Heart right ventricle (tissue), 16 donors: ENCODE results near the gene ENTPD1. TPM values are rescaled to one million over a fixed set of nuclear protein-coding genes. Genes with fewer than 3 reads are reported as not detected.

Experiments
- ATAC-seq, 8 donors: fragments of 200-7000 bp; cut with Tn5 transposase; one replicate each; pipeline ENCODE4 v1.9.1; 2020; ENCODE audit warnings: mild to moderate bottlenecking in 8 of 8, moderate library complexity in 8 of 8, moderate number of reproducible peaks in 1 of 8
- DNase-seq, 2 donors: peaks; one replicate each; pipeline ENCODE4 v3.0.0-alpha.2; 2020
- H3K27ac ChIP-seq, 10 donors: fragments of 200-600 bp; sonication (generic) in 2 of 10; one replicate each; pipeline versions ENCODE4 v1.5.0 to v1.8.0; 2020 to 2022; ENCODE audit warnings: mild to moderate bottlenecking in 3 of 10
- H3K27me3 ChIP-seq, 7 donors: fragments of 200-600 bp; one replicate each; pipeline ENCODE4 v1.8.0; 2021 to 2022; ENCODE audit warnings: mild to moderate bottlenecking in 2 of 7
- H3K36me3 ChIP-seq, 9 donors: fragments of 200-600 bp; sonication (generic) in 1 of 9; one replicate each; pipeline versions ENCODE4 v1.5.0 to v1.8.0; 2020 to 2022; ENCODE audit warnings: mild to moderate bottlenecking in 2 of 9
- H3K4me1 ChIP-seq, 9 donors: fragments of 200-600 bp; sonication (generic) in 1 of 9; one replicate each; pipeline versions ENCODE4 v1.5.0 to v1.8.0; 2020 to 2022; ENCODE audit warnings: mild to moderate bottlenecking in 4 of 9
- H3K4me3 ChIP-seq, 10 donors: fragments of 200-600 bp; sonication (generic) in 2 of 10; one replicate each; pipeline versions ENCODE4 v1.5.0 to v1.8.0; 2020 to 2022; ENCODE audit warnings: mild to moderate bottlenecking in 7 of 10, moderate library complexity in 2 of 10
- H3K9me3 ChIP-seq, 11 donors: fragments of 200-600 bp in 10 of 11; sonication (generic) in 2 of 11; one replicate each; pipeline versions ENCODE4 v1.5.0 to v1.8.0; 2013 to 2022; ENCODE audit warnings: mild to moderate bottlenecking in 2 of 11, control low read depth in 1 of 11, moderate library complexity in 1 of 11
- WGBS, 2 donors: extraction: QIAGEN DNeasy Blood & Tissue Kit; methylation state at CpG; one replicate each; pipeline ENCODE4 v1.1.7; 2013; ENCODE audit warnings: inconsistent platforms in 1 of 2; 5-methylcytosine and 5-hydroxymethylcytosine counted together
- intact Hi-C, 10 donors: fragments of 100-400 bp; cut with DNase I; formaldehyde crosslinking; loops; one replicate each; pipeline versions ENCODE4 v1.11.1 to v1.14.2; 2022
- polyA plus RNA-seq, 2 donors: library from polyadenylated mRNA; stranded (reverse); fragments of 200-250 nt; gene quantifications; one replicate each; pipeline ENCODE4 v1.2.3, GENCODE V29; 2013
- total RNA-seq, 10 donors: library from RNA; stranded (reverse); fragmentation: NEBNext Ultra II Directional in 3 of 10; extraction: Animal tissue kit (Norgen Biotek cat#: 25700) in 3 of 10; gene quantifications; one replicate each; pipeline versions ENCODE4 v1.2.1 to v1.2.4, GENCODE V29; 2021 to 2023
- TF ChIP-seq, protein P1 (sequence below), 9 donors: fragments of 200-600 bp; sonication (generic) in 2 of 9; IDR thresholded peaks; one replicate each; pipeline versions ENCODE4 v1.5.0 to v1.8.0; 2021 to 2022; ENCODE audit warnings: antibody characterized with exemption in 9 of 9, mild to moderate bottlenecking in 5 of 9, moderate library complexity in 1 of 9
- donor health status: Arrhythmogenic right ventricular cardiomyopathy.
- donor health status: ischemic (EF 13 %, LVEDD 7.1; RV severe dilation, severe dysfunction).
- donor health status: healthy with polysubstance abuse.
- donor health status: DM: no; HTN: yes; CAD: no.
- donor health status: DM: no; HTN: no; CAD: no.
- donor health status: ischemic (EF 25% LVEDD 6.9; RV normal size, moderate dysfunction).
- donor health status: ischemic (EF 25% LVEDD 5.7; RV mildly dilated, moderate dysfunction).
- donor health status: healthy.
- donor health status: DM: yes; HTN: yes; CAD: no.
- donor health status: Ischemic cardiomyopathy.
- donor health status: ischemic (EF 35%, LVEDD 5.7; RV mildly dilated, moderate dysfunction).
- donor health status: nonischemic (EF 11% LVEDD 7.7; RV severe dilation, severe dysfunction).
- donor health status: DM: yes; HTN: yes; CAD: no.
- donor health status: PGD.
- donor health status: ischemic (EF 29% LVEDD 5.4; RV normal size, mild dysfunction).
- donor health status: nonischemic (EF 23%, LVEDD 6.1; RV moderate dilation, normal function).

The ENTPD1 gene
- total and polyA plus RNA-seq, 12 donors = 4.2 to 13.0 (median 9.1) TPM

- 81 to 97% methylated on average over 3 of the region's 3 CpGs for WGBS, 2 donors
- Histone ChIP-seq H3K27ac (no peak overlapping the region), H3K9me3 (no peaks in the 10 kb centered on the region), H3K27me3 (no peaks in the 10 kb centered on the region), H3K4me3 (no peak overlapping the region), H3K36me3 (no peaks in the 10 kb centered on the region), H3K4me1 (peaks cover 0 to 68% (median 24%) of the 10 kb centered on the region in 9 donors)
- no peak for DNase-seq
- intact Hi-C loops = loop anchor here in 1 of 10 donors (5.0 kb wide), 1 partner anchor 34 kb away; the partner anchor contains the start of gene ENTPD1
- TF ChIP-seq, protein P1, sequence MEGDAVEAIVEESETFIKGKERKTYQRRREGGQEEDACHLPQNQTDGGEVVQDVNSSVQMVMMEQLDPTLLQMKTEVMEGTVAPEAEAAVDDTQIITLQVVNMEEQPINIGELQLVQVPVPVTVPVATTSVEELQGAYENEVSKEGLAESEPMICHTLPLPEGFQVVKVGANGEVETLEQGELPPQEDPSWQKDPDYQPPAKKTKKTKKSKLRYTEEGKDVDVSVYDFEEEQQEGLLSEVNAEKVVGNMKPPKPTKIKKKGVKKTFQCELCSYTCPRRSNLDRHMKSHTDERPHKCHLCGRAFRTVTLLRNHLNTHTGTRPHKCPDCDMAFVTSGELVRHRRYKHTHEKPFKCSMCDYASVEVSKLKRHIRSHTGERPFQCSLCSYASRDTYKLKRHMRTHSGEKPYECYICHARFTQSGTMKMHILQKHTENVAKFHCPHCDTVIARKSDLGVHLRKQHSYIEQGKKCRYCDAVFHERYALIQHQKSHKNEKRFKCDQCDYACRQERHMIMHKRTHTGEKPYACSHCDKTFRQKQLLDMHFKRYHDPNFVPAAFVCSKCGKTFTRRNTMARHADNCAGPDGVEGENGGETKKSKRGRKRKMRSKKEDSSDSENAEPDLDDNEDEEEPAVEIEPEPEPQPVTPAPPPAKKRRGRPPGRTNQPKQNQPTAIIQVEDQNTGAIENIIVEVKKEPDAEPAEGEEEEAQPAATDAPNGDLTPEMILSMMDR (IDR thresholded peaks at IDR 0.05) = no peak
- ATAC-seq = no peak
Measured at GRCh38 chr10:95790982-95791381, 35.0 kb downstream of the ENTPD1 start.

DNA sequence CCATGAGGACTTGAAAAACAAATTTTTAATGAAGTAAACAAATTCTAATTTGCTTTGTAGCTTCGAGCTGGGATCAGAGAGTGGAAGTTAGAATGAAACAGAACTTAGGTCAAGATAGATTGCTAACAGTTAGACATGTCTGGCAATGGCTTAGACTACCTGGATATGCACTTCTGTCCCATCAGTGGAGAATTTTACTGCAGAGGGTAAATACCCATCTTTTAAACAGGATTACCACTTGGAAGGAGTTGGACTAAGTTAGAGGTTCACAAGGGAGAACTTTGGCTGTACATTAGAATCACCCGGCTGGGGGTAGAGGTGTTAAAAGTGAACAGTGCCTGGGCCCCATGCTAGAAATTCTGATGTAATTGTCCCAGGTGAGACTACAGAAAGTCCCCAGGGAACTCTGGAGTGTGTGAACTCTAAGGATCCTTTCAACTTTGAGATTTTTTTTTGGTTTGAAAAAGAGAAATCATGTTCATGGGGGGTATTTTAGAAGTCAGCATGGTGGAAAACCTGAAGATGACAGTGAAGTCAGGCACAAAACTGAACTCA lies 35.5 kb downstream of the ENTPD1 start:
- Histone ChIP-seq H3K27ac (peak overlapping the region in 6 of 10 donors; percentile 9 to 88 (median 78)), H3K4me1 (peaks cover 0 to 73% (median 24%) of the 10 kb centered on the region in 9 donors), H3K36me3 (no peaks in the 10 kb centered on the region), H3K9me3 (no peaks in the 10 kb centered on the region), H3K4me3 (no peak overlapping the region), H3K27me3 (no peaks in the 10 kb centered on the region)
- TF ChIP-seq, protein P1 (IDR thresholded peaks at IDR 0.05) = no peak
- intact Hi-C loops = loop anchor here in 1 of 10 donors (5.0 kb wide), 1 partner anchor 34 kb away; the partner anchor contains the start of gene ENTPD1
- 86 to 87% methylated on average over 2 of the region's 2 CpGs for WGBS, 2 donors
- no peak for ATAC-seq
- DNase-seq = no peak

GRCh38 chr10:95792211-95792780 lies 36.3 kb downstream of the ENTPD1 start:
- H3K4me1 ChIP-seq = peaks cover 0 to 73% (median 24%) of the 10 kb centered on the region in 9 donors
- TF ChIP-seq, protein P1 (IDR thresholded peaks at IDR 0.05) = no peak
- H3K27me3 ChIP-seq = no peaks in the 10 kb centered on the region
- ATAC-seq (no peak), DNase-seq (no peak)
- no peak overlapping the region for H3K4me3 ChIP-seq
- H3K27ac ChIP-seq = peak overlapping the region in 8 of 10 donors; percentile 61 to 88 (median 75)
- no peaks in the 10 kb centered on the region for H3K36me3 ChIP-seq
- H3K9me3 ChIP-seq = no peaks in the 10 kb centered on the region
- intact Hi-C loops = loop anchor here in 1 of 10 donors (2.0 to 5.0 kb wide), 2 partner anchors 35 to 49 kb away; partner anchors contain the start of gene ENTPD1
- 80% methylated on average over 2 of the region's 2 CpGs for WGBS, 2 donors

- TF ChIP-seq, protein P1 (IDR thresholded peaks at IDR 0.05) = no peak
- intact Hi-C loops = loop anchor here in 1 of 10 donors (2.0 to 5.0 kb wide), 2 partner anchors 36 to 48 kb away; partner anchors contain the start of gene ENTPD1
- DNase-seq (peak in 1 of 2 donors; percentile 57), ATAC-seq (peak; percentile 50 to 94 (median 86))
- no peaks in the 10 kb centered on the region for H3K27me3 ChIP-seq
- H3K4me1 ChIP-seq = peaks cover 0 to 73% (median 24%) of the 10 kb centered on the region in 9 donors
- H3K36me3 ChIP-seq = no peaks in the 10 kb centered on the region
- 50 to 54% methylated on average over 4 of the region's 4 CpGs for WGBS, 2 donors
- H3K4me3 ChIP-seq = no peak overlapping the region
- peak overlapping the region in 8 of 10 donors; percentile 61 to 88 (median 75) for H3K27ac ChIP-seq
- H3K9me3 ChIP-seq = no peaks in the 10 kb centered on the region
Measured at GRCh38 chr10:95792874-95793285, 36.9 kb downstream of the ENTPD1 start.
